GM21825 (cell line): ENCODE results near the gene KCNE3.
"Not testable (repeated sequence)": the region's sequence is repeated elsewhere in the genome, so short reads cannot be mapped to it uniquely, and the experiment has no call there.

Source experiments
- ATAC-seq: cut with Tn5 transposase; IDR thresholded peaks from one replicate; pipeline ENCODE4 v1.9.1; 2021; ENCODE audit warnings: mild to moderate bottlenecking, moderate library complexity; ENCODE audit not compliant: unreplicated experiment

The KCNE3 gene

DNA sequence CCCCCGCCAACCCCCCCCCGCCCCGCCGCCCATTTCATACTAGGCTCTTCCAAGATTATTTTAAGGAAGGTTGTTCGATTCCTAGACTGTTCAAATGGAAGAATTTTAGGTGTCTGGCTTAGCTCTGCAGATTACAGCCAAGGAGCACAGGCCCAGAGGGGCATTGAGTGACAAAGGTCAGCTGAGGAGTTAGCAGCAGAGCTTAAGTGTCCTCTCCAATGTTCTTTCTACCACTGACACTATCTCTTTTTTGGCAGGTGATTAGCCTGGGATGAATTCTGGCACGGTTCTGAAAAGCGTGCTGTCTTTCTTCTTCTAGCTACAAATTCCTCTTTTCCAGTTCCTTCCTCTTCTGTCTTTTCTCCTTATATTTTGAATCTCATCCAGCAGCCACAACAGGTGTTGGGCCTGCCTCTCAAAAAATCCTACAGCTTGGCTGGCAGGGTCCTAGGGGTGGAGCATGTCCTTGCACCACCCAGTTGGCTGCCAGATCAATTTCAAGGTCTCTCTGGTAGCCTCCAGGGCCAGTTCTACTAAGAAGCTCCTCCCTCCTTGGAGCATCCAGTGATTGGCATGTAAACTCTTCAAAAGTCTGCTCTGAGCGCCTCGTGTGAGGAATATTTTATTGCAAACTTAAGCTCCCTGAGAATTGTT, 23.0 kb downstream of the KCNE3 start:
- ATAC-seq: no peak

DNA sequence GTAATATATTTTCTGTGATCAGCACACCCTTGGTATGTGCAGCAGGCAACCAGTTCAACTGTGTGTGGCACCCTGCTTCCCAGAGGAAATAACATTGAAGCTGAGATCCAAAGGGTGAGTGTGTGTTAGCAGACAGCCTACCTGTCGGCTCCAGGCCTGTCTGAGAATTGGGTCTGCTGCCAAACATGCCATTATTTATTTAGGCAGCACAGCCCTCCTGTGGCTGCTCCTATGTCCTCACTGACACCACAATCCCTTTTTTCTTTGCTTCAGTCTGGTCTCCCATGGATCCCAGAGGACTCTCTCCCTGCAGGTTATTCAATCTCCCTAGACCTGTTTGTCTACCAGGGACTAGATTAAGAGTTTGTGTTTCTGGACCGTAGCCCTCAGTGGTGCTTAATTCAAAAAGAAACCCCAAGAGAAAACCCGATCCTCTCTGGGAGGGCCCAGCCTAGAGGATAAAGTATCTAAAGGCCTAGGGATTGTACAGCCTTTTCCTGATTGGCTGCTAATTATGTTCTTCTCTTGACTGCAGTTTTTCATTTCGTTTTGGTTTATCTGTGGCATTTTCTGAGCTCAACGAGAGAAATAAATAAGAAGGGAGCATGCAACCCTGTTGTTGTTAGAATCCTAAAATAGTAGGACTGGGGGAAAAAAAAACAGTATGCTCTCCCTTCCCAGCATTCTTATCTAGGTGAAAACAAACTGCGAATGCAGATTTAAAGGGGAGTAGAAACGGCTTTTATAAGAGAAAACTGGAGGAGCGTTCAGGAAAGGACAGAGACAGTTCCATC, 24.1 kb downstream of the KCNE3 start:
- ATAC-seq: no peak

DNA sequence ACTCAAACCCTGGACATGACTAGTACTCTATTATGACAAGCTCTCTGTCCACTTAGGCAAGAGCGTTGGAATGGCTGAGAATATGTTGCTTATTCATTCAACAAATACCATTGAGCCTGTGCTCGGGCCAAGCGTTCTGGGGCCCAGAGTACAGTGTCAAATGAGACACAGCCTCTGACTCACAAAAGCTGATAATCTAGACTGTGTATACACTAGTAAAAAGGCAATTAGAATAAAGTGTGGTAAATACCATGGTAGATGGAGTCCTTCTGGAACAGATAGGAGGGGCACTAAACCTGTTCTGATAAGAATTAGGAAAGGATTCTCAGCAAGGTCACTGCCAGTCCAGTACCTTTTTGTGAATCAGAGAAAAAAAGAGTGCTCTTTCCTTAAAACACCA, 24.7 kb downstream of the KCNE3 start:
- no peak for ATAC-seq

DNA sequence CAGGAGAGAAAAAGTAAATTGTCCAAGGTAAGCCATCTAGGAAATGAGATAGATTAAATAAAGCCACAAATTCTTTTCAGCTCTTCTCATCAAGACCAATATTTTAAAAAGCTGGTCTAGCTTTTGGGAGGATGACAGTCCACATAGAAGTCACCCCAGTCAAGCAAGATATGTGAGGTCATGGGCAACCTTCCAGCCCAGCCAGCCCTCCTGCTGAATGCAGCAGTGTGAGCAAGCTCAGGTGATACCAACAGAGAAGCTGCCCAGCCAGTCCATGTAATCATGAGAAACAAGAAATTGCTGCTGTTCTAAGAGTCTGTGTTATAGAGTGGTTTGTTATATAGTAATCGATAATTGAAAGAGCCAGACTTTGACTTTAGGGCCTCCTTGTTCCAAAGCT, 28.7 kb downstream of the KCNE3 start:
- no peak for ATAC-seq

DNA sequence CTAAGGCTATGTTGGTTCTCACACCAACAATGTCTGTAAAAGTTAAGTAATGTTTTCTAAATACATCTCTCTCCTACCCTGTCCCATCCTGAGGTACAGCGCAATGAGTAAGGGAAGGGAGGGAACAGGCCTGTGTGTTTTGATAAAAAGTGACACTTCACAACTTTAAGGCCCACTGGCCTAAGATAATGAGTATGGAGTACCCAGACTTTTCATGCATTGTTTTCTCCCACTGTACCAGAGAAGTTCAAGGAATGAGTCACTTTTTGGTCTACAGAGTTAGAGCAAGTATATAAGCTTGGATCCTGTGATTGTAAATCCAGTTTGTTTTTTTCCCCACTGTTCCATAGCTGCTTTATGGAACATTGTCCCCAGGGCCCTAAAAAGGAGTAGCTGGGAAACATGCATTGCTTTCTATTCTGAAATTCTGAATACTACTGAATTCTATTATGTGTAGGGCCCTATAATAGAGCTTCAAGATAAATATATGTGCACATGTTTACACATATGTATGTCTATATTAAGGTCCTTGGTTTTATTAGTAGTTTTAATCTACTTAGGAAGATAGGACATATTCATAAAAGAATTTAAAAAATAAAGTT, 29.8 kb downstream of the KCNE3 start:
- no peak for ATAC-seq

DNA sequence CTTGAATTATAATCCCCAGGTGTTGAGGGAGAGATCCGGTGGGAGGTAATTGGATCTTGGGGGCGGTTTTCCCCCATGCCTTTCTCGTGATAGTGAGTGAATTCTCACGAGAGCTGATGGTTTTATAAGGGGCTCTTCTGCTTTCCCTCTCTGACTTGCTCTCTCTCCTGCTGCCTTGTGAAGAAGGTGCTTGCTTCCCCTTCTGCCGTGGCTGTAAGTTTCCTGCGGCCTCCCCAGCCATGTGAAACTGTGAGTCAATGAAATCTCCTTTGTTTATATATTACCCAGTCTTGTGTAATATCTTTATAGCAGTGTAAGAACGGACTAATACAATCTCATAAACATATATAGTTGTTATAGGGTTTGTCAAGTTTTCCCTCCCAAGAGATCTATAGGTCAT, 32.8 kb downstream of the KCNE3 start:
- no peak for ATAC-seq

DNA sequence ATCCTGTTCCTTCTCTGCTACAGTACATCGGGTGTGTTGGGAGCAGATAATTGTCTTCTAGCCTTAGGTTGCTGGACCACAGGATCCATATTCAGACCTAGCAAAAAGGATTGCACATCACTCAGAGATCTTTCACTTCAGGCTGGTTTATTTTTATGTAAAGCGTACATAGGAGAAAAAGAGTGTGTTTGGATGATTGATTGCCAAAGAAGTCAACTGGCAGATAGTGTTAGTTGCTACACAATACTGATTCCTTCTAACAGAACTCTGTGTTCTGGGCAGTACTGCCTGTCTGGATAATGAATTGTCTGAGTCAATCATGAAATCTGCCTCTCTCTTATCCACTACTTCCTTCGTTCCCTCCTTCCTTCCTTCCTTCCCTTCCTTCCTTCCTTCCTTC, 38.1 kb downstream of the KCNE3 start:
- no peak for ATAC-seq

DNA sequence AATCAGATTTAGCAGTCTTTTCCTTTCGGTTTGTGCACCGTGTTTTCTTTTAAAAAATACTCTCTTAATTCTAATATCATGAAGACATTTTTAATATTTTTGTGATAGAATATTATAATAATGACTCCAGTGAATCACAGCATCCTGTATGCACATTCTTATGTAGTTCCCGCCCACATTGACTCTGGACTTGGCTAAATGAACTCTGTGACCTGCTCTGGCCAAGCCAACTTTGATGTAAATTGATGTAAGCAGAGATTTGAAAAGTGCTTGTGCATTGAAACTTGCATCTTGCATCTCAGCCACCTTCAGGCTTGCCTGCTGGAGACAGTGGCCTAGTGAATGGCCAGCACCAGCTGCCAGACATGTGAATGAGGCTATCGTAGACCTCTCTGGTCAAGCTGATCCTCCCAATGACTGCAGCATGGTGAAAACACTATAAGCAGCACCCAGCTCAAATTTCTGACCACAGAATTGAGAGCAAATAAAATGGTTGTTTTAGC, 39.9 kb downstream of the KCNE3 start:
- ATAC-seq: no peak

DNA sequence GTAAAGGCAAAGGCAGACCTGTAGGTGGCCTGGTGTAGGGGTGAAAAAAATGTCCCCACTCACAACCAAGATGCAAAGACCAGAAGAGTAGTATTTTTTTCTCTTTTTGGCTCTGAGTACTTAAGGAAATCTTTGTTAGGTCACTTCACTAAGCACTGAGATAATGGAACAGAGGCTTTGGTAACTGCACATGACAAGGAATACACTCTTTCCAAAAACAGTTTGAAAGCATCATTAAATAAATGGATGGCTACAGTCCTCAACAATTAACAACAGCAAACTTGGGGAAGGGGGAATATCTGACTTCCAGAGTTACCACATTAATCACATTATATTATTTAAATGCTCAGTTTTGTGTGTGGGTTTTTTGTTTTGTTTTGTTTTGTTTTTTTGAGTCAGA, 42.2 kb downstream of the KCNE3 start:
- no peak for ATAC-seq

DNA sequence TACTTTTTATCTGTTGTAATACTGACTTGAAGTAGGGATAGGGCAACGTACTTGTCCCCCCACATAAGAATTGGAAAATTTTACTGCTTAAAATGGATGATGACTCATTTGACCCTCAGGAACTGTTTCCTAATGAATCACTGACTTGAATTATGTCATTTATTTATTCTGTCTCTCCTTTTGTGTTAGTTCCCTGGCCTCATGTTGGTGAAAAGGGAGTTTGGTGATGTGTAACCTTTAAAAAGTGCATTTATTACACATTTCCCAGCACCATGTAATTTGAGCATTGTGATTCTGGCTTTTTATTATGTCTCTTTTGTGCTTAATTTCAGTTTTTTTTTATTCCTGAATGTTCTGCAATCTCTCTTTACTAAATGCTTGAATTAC, 48.8 kb downstream of the KCNE3 start:
- no peak for ATAC-seq

DNA sequence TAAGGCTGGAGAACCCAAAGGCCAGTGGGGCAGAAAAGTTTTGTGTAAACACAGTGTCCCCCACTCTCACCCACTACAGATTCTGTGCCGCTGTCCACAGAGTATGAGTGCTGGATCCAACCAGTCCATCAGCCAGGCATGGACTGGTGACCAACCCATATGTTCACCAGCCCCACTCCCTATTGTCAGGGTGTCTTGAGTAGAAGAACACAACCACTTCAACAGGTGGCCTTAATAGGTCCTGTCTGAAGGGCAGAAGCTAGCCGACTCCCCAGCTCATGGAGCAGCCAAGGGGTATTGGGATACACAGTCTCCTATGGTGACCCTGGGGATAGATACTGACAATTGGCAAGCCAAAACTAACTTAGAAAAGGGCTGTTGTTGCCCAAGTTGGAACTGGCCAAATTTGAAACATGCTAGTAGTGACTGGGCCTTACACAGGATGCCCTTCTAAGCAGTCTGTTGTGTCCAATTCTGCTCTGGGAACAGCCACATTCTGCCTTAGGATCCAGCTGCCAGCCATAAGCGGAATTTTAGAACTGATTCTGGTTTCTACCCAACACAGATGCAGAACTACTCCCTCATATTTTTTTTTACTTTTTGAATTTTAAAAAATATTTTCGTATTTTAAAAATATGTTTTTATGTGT, 49.4 kb downstream of the KCNE3 start:
- ATAC-seq: no peak

DNA sequence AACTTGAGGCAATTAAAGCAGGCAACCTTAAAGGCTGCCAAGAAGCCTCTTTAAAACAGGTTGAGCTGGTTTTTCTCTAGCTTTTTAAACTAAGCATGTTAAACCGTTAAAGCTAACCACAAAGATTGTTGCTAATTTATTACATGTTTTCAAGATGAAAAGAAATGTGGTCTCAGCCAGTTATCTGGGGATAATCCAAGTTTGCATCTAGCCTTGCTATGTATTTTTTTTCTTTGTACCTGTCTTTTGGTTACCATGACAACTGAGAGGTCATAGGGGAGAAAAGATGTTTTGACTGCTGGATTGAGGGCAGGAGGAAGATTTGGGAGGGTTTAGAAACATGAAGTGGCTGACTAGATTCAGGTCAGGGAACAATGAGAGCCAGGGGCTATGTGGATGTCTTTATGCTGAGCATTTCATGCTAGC, 50.0 kb downstream of the KCNE3 start:
- ATAC-seq: no peak

DNA sequence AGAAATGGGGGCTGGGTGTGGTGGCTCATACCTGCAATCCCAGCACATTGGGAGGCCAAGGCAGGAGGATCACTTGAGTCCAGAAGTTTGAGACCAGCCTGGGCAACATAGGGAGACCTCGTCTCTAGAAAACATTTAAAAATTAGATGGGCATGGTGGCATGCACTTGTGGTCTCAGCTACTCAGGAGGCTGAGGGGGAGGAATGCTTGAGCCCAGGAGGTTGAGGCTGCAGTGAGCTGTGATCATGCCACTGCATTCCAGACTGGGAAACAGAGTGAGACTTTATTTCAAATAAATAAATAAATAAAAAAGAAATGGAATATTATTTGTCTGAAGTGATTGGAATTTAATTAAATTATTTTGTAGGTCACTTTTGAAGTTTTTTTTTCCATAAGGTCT, 50.4 kb downstream of the KCNE3 start:
- ATAC-seq: not testable (repeated sequence)

DNA sequence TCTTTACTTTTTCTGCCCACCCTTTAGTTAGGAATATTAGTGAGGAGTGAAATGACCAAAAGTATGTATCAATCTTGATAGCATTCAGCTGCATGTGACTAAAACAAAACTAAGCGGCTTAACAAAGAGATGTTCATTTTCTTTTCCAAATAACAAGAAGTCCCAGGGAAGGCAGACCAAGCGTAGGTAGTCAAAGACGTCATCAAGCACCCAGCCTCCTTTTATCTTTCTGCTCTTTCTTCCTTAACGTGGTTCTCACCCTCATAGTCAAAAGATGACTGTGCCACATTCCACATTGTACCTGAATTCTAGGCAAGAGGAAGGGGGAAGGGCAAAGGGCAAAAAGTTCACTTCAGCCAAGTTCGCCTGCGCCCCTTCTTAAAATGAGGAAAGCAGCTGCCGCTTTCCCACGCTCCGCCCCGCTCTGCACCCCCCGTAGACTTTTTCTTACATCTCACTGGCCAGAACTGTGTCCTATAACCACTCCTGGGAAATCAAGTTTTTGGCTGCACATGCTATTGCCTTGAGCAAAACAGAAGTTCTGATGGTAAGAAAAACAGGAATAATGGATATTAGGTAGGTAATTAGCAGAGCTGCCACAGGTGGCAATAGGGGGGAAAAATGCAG, 54.5 kb downstream of the KCNE3 start:
- ATAC-seq: no peak

DNA sequence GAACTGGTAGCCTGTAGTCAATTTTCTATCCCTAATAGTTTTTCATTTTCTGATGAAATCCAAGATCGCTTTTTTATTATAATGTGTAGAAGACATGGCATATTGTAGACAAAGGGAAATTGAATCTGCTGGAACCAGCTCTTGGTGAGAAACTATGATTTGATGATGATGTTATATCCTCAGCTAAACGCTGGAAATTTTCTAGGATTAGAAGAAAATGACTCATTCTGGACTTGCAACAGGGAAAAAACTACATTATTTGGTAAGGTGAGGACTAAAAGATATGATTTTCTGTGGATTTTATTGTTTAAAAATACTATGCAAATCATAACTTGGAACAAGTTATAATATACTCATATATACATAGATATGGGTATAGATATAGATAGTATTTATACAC, 55.0 kb downstream of the KCNE3 start:
- no peak for ATAC-seq

DNA sequence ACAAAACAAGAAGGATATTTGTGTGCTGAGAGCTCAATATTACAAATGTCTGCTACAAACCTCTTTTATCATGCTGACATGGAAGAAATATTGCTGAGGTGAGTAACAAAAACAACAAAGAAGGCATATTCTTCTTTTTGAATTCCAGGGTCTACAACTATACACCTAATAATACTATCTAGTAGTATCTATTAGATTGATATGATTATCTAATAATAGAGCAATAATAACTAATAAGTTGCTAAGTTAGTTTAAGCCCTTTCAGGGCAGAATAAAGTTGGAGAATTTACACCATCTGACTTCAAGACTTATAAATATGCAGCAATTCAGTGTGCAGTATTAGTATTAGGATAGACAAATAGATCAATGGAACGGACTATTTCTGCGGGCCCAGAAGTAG, 57.7 kb downstream of the KCNE3 start:
- no peak for ATAC-seq
